Right atrium auricular region (tissue), 2 donors: Measurements from ENCODE around the gene PCDHGB5. TPM values are rescaled to one million over a fixed set of nuclear protein-coding genes. Genes with fewer than 3 reads are reported as not detected.

Experiments
- DNase-seq: peaks from one replicate; pipeline ENCODE4 v3.0.0-alpha.2; 2019; ENCODE audit warnings: low spot score
- H3K27ac ChIP-seq, 2 donors: fragments of 200-600 bp; sonication (generic); 1 replicate in 1 of 2; 2 replicates in 1 of 2; pipeline ENCODE4 v1.5.1; 2016 to 2019
- H3K27me3 ChIP-seq, 2 donors: fragments of 200-600 bp; sonication (generic); one replicate each; pipeline versions ENCODE4 v1.5.1 to v1.6.0; 2017 to 2019
- H3K36me3 ChIP-seq: fragments of 200-600 bp; sonication (generic); one replicate; pipeline ENCODE4 v1.5.1; 2016
- H3K4me1 ChIP-seq, 2 donors: fragments of 200-600 bp; sonication (generic); one replicate each; pipeline versions ENCODE4 v1.5.1 to v1.6.0; 2017 to 2019
- H3K4me3 ChIP-seq, 2 donors: fragments of 200-600 bp; sonication (generic); 1 replicate in 1 of 2; 2 replicates in 1 of 2; pipeline ENCODE4 v1.5.1; 2017 to 2019; ENCODE audit warnings: mild to moderate bottlenecking in 1 of 2, moderate library complexity in 1 of 2
- H3K9me3 ChIP-seq, 2 donors: fragments of 200-600 bp; sonication (generic); one replicate each; pipeline ENCODE4 v1.5.1; 2019
- CTCF ChIP-seq, 2 donors: fragments of 200-600 bp; sonication (generic); IDR thresholded peaks; one replicate each; pipeline ENCODE4 v1.5.1; 2019; ENCODE audit warnings: antibody characterized with exemption in 2 of 2
- total RNA-seq, 2 donors: library from RNA; depleted of rRNA; stranded (reverse); fragments of >200 nt; gene quantifications; one replicate each; pipeline ENCODE4 v1.1.0, GENCODE V29; 2016

The PCDHGB5 gene
- total RNA-seq, 2 donors from 2014 or later: 9.7 TPM

DNA sequence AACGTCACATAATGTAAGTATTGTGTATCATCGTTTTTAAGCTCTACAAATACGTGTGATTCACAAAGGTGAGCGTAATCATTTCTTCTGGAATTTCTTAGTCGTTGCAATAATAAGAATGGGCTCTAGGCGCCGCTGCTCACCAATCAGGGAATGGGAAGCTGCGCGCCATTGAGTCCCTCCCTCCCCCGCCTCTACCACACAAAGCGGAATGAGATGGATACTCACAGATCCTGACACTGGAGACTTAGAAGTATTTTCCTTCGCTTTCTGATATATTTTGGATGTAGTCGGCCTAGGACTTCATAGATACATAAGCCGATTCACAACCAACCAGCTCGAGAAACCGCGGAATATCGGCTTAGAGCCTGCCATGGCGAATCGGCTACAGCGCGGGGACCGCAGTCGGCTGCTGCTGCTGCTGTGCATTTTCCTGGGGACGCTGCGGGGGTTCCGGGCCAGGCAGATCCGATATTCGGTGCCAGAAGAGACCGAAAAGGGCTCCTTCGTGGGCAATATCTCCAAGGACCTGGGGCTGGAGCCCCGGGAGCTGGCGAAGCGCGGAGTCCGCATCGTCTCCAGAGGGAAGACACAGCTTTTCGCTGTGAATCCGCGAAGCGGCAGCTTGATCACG, 23.2 kb downstream of the PCDHGB5 start, which contains the start of gene PCDHGA11:
TSS of gene PCDHGA11 (plus strand) at position 197 of the 634 bp plus-strand sequence. CDS start at position 374, 177 bp downstream.
- no peak within 1 kb of the TSS for H3K27ac ChIP-seq

GRCh38 chr5:141421489-141421855, 23.7 kb downstream of the PCDHGB5 start:
- no peak for TF ChIP-seq CTCF (IDR thresholded peaks at IDR 0.05)
- Histone ChIP-seq H3K27ac (no peak overlapping the region), H3K4me3 (peak overlapping the region; percentile 27 to 41), H3K4me1 (peaks cover 0 to 13% of the 10 kb centered on the region in 2 donors), H3K9me3 (peaks cover 38 to 88% of the 10 kb centered on the region in 2 donors), H3K36me3 (no peaks in the 10 kb centered on the region), H3K27me3 (no peaks in the 10 kb centered on the region)
- no peak for DNase-seq

More for the DNA sequence above, 23.2 kb downstream of the PCDHGB5 start, which contains the start of gene PCDHGA11:
- no peak for DNase-seq
- peaks cover 38 to 87% of the 10 kb centered on the region in 2 donors for H3K9me3 ChIP-seq
- H3K27me3 ChIP-seq: no peaks in the 10 kb centered on the region
- peak within 1 kb of the TSS; percentile 27 to 41 for H3K4me3 ChIP-seq
- TF ChIP-seq CTCF (IDR thresholded peaks at IDR 0.05): peak; percentile 42 to 70
- peaks cover 0 to 13% of the 10 kb centered on the region in 2 donors for H3K4me1 ChIP-seq
- H3K36me3 ChIP-seq: no peaks in the 10 kb centered on the region

GRCh38 chr5:141422742-141423291, 25.1 kb downstream of the PCDHGB5 start:
- no peak overlapping the region for H3K4me3 ChIP-seq

DNA sequence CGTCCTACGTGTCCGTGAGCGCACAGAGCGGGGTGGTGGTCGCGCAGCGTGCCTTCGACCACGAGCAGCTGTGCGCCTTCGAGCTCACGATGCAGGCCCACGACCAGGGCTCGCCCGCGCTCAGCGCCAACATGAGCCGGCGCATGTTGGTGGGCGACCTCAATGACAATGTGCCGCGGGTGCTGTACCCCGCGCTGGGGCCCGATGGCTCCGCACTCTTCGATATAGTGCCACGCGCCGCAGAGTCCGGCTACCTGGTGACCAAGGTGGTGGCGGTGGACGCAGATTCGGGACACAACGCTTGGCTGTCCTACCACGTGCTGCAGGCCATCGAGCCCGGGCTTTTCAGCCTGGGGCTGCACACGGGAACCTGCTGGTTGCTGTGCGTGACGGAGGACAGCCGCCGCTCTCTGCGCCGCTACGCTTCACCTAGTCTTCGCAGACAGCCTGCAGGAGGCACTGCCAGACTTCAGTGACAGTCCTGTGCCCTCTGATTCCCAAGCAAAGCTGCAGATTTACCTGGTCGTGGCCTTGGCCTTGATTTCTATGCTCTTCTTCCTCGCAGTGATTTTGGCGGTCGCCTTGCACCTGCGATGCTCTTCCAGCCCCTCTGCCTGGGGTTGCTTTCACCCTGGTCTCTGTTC, 30.2 kb downstream of the PCDHGB5 start:
- no peak for TF ChIP-seq CTCF (IDR thresholded peaks at IDR 0.05)
- Histone ChIP-seq H3K27ac (no peak overlapping the region), H3K4me1 (peaks cover 0 to 18% of the 10 kb centered on the region in 2 donors), H3K9me3 (peaks cover 12 to 93% of the 10 kb centered on the region in 2 donors), H3K27me3 (no peaks in the 10 kb centered on the region), H3K36me3 (peaks cover 7% of the 10 kb centered on the region), H3K4me3 (no peak overlapping the region)
- DNase-seq: no peak

More at GRCh38 chr5:141422742-141423291, 25.1 kb downstream of the PCDHGB5 start:
- Histone ChIP-seq H3K36me3 (peaks cover 6% of the 10 kb centered on the region), H3K4me1 (peaks cover 0 to 13% of the 10 kb centered on the region in 2 donors), H3K27me3 (no peaks in the 10 kb centered on the region), H3K27ac (no peak overlapping the region), H3K9me3 (peaks cover 40 to 100% of the 10 kb centered on the region in 2 donors)
- TF ChIP-seq CTCF (IDR thresholded peaks at IDR 0.05): no peak
- DNase-seq: no peak

DNA sequence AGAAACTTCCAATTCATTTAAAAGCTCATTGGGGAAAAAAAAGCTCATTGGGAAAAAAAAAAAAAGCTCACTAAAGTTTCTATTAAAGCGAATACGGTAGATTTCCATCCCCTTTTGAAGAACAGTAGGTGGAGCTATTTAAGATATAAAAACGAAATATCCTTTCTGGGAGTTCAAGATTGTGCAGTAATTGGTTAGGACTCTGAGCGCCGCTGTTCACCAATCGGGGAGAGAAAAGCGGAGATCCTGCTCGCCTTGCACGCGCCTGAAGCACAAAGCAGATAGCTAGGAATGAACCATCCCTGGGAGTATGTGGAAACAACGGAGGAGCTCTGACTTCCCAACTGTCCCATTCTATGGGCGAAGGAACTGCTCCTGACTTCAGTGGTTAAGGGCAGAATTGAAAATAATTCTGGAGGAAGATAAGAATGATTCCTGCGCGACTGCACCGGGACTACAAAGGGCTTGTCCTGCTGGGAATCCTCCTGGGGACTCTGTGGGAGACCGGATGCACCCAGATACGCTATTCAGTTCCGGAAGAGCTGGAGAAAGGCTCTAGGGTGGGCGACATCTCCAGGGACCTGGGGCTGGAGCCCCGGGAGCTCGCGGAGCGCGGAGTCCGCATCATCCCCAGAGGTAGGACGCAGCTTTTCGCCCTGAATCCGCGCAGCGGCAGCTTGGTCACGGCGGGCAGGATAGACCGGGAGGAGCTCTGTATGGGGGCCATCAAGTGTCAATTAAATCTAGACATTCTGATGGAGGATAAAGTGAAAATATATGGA, 32.8 kb downstream of the PCDHGB5 start, which contains the start of gene PCDHGA12:
TSS of gene PCDHGA12 (plus strand) at position 176 of the 782 bp plus-strand sequence. CDS start at position 429, 253 bp downstream.
- Histone ChIP-seq H3K4me3 (peak within 1 kb of the TSS; percentile 9 to 43), H3K27ac (peak within 1 kb of the TSS; percentile 4 to 23), H3K9me3 (peaks cover 6 to 90% of the 10 kb centered on the region in 2 donors), H3K36me3 (peaks cover 7% of the 10 kb centered on the region), H3K27me3 (no peaks in the 10 kb centered on the region), H3K4me1 (peaks cover 0 to 18% of the 10 kb centered on the region in 2 donors)
- peak in 1 of 2 donors; percentile 74 for TF ChIP-seq CTCF (IDR thresholded peaks at IDR 0.05)
- DNase-seq: peak; percentile 73
